Endothelial cell of umbilical vein (primary cell): ENCODE measurements around the gene A3GALT2. TPM values are rescaled to one million over a fixed set of nuclear protein-coding genes. Genes with fewer than 3 reads are reported as not detected.

ENCODE experiments used
- BruUV-seq: library from RNA; stranded (reverse); fragments of 400-500 nt; replicated peaks from 2 replicates; lab custom pipeline; 2021; lab: Mats Ljungman, UMichigan
- CTCF ChIA-PET: fragments of 300-600, 350-600 bp; sonication (Branson Sonifier 250); formaldehyde crosslinking; loops from one replicate; lab custom pipeline; 2021; ENCODE audit warnings: antibody characterized with exemption, inconsistent platforms; lab: Charles Lee
- POLR2A ChIA-PET: fragments of 300-600, 350-600 bp; sonication (Branson Sonifier 250); formaldehyde crosslinking; loops from one replicate; lab custom pipeline; 2021; ENCODE audit warnings: antibody characterized with exemption, inconsistent platforms; lab: Charles Lee
- DNase-seq: peaks from one replicate; pipeline ENCODE4 v3.0.0-alpha.2; 2011; ENCODE audit warnings: low read depth, low spot score
- FAIRE-seq: peaks from 2 replicates; lab custom pipeline; 2011; peaks lifted over from hg19 to GRCh38; lab: Jason Lieb, UNC
- H2AFZ ChIP-seq: 2 replicates; pipeline ENCODE4 v1.6.0; 2012; ENCODE audit warnings: low read depth, low read length, control low read depth, inconsistent platforms
- H3K27ac ChIP-seq: 2 replicates; pipeline ENCODE4 v1.5.1; 2011; ENCODE audit warnings: low read depth, mild to moderate bottlenecking, control low read depth, low read length, moderate library complexity; ENCODE audit not compliant: insufficient read depth
- H3K27me3 ChIP-seq, 2 experiments: 2 replicates each; pipeline versions ENCODE4 v1.6.0 to v1.6.1; 2011; ENCODE audit warnings: low read length in 2 of 2, mixed read lengths in 1 of 2; ENCODE audit not compliant: control insufficient read depth in 2 of 2, insufficient read depth in 2 of 2
- H3K36me3 ChIP-seq, 2 experiments: 2 replicates in 1 of 2; 3 replicates in 1 of 2; pipeline ENCODE4 v1.5.1; 2011; ENCODE audit warnings: low read length in 2 of 2, mild to moderate bottlenecking in 1 of 2, moderate library complexity in 1 of 2; ENCODE audit not compliant: control insufficient read depth in 2 of 2, insufficient read depth in 2 of 2; ENCODE audit errors: extremely low read depth in 1 of 2
- H3K4me1 ChIP-seq: 3 replicates; pipeline ENCODE4 v1.5.1; 2011; ENCODE audit warnings: mild to moderate bottlenecking, low read length; ENCODE audit not compliant: control insufficient read depth, insufficient read depth; ENCODE audit errors: extremely low read depth
- H3K4me2 ChIP-seq: 2 replicates; pipeline ENCODE4 v1.6.1; 2011; ENCODE audit warnings: low read length, control low read depth, mixed read lengths; ENCODE audit not compliant: insufficient read depth
- H3K4me3 ChIP-seq, 3 experiments: fragments of 200-600 bp in 1 of 3; sonication (generic), shearing (Covaris generic) in 1 of 3; replicated peaks in 1 of 3; 2 replicates each; pipeline ENCODE4 v1.5.1; 2011 to 2016; ENCODE audit warnings: control low read depth in 3 of 3, low read length in 3 of 3, mild to moderate bottlenecking in 2 of 3, inconsistent platforms in 1 of 3, low read depth in 1 of 3, moderate library complexity in 1 of 3; ENCODE audit not compliant: insufficient read depth in 1 of 3
- H3K79me2 ChIP-seq: 2 replicates; pipeline ENCODE4 v1.6.0; 2012; ENCODE audit warnings: low read length, inconsistent platforms; ENCODE audit not compliant: control insufficient read depth, insufficient read depth
- H3K9ac ChIP-seq: replicated peaks from 2 replicates; pipeline ENCODE3; 2011; ENCODE audit warnings: low read length, control low read depth; ENCODE audit not compliant: insufficient read depth; ENCODE audit errors: extremely low read depth
- H3K9me1 ChIP-seq: replicated peaks from 3 replicates; pipeline ENCODE4 v1.6.0; 2011; ENCODE audit warnings: mild to moderate bottlenecking, low read length; ENCODE audit not compliant: control insufficient read depth, insufficient read depth; ENCODE audit errors: extremely low read depth
- H3K9me3 ChIP-seq: replicated peaks from 2 replicates; pipeline ENCODE4 v1.5.1; 2012; ENCODE audit warnings: low read length, inconsistent platforms; ENCODE audit not compliant: control insufficient read depth, insufficient read depth
- H4K20me1 ChIP-seq: replicated peaks from 2 replicates; pipeline ENCODE3; 2011; ENCODE audit warnings: mild to moderate bottlenecking, low read length; ENCODE audit not compliant: control insufficient read depth, insufficient read depth; ENCODE audit errors: extremely low read depth
- EZH2 ChIP-seq: IDR thresholded peaks from 2 replicates; pipeline ENCODE4 v1.6.1; 2012; ENCODE audit warnings: borderline replicate concordance, low read depth, mild to moderate bottlenecking, moderate library complexity, low read length, inconsistent platforms; ENCODE audit not compliant: severe bottlenecking
- FOS ChIP-seq: IDR thresholded peaks from 2 replicates; pipeline ENCODE4 v1.6.1; 2011; ENCODE audit warnings: mild to moderate bottlenecking, low read length, moderate library complexity, borderline replicate concordance; ENCODE audit not compliant: insufficient read depth
- GATA2 ChIP-seq: IDR thresholded peaks from 2 replicates; pipeline ENCODE4 v1.7.0; 2011; ENCODE audit warnings: low read depth, mild to moderate bottlenecking, moderate library complexity, mixed read lengths, low read length; ENCODE audit not compliant: insufficient read length, insufficient read depth
- JUN ChIP-seq: IDR thresholded peaks from 2 replicates; pipeline ENCODE4 v1.6.1; 2011; ENCODE audit warnings: borderline replicate concordance, low read depth; ENCODE audit not compliant: insufficient read length, insufficient read depth
- MYC ChIP-seq: IDR thresholded peaks from one replicate; pipeline ENCODE4 v1.6.1; 2011; ENCODE audit warnings: mild to moderate bottlenecking, low read depth, low read length
- POLR2A ChIP-seq: IDR thresholded peaks from 2 replicates; pipeline ENCODE4 v1.6.1; 2012; ENCODE audit warnings: low read depth, mild to moderate bottlenecking, control low read depth, low read length
- POLR2AphosphoS5 ChIP-seq: IDR thresholded peaks from 2 replicates; pipeline ENCODE4 v1.6.1; 2012; ENCODE audit warnings: low read depth, mild to moderate bottlenecking, control low read depth, low read length, moderate library complexity; ENCODE audit not compliant: insufficient read depth
- dilution Hi-C: fragments of 300-500 bp; cut with MboI; formaldehyde crosslinking; loops from one replicate; pipeline ENCODE4 v1.15.0; 2019; ENCODE audit warnings: low sequenced_read_pairs; ENCODE audit not compliant: extremely low pct_ligation_motif_present
- intact Hi-C: fragments of 100-400 bp; cut with micrococcal nuclease; formaldehyde crosslinking; loops from one replicate; pipeline ENCODE4 v1.10.0; 2022
- polyA plus RNA-seq, 4 experiments: library from polyadenylated mRNA; depleted of rRNA in 3 of 4; stranded (reverse) in 3 of 4; unstranded in 1 of 4; fragments of >200 nt; gene quantifications; 2 replicates each; pipeline versions ENCODE4 v1.2.1 to v1.2.3, GENCODE V29; 2011 to 2012; ENCODE audit warnings: missing spikeins in 1 of 4
- total RNA-seq: library from RNA; stranded (reverse); gene quantifications from 2 replicates; pipeline ENCODE4 v1.2.3, GENCODE V29; 2021
- TF ChIP-seq, protein P1 (sequence below): IDR thresholded peaks from 2 replicates; pipeline ENCODE4 v1.6.1; 2011; ENCODE audit not compliant: insufficient read depth, insufficient read length
- TF ChIP-seq, protein P2 (sequence below), 2 donors: IDR thresholded peaks; 1 replicate in 1 of 2; 2 replicates in 1 of 2; pipeline ENCODE4 v1.5.1; 2011; ENCODE audit warnings: low read length in 2 of 2, mild to moderate bottlenecking in 2 of 2, moderate library complexity in 2 of 2, control low read depth in 1 of 2, inconsistent platforms in 1 of 2, low read depth in 1 of 2; ENCODE audit not compliant: insufficient read depth in 1 of 2; ENCODE audit errors: extremely low read depth in 1 of 2

A3GALT2 gene
- total and polyA plus RNA-seq, 2 donors (not counting 3 experiments of a cell fraction or from before 2014, with no cell fraction given): not detected

DNA sequence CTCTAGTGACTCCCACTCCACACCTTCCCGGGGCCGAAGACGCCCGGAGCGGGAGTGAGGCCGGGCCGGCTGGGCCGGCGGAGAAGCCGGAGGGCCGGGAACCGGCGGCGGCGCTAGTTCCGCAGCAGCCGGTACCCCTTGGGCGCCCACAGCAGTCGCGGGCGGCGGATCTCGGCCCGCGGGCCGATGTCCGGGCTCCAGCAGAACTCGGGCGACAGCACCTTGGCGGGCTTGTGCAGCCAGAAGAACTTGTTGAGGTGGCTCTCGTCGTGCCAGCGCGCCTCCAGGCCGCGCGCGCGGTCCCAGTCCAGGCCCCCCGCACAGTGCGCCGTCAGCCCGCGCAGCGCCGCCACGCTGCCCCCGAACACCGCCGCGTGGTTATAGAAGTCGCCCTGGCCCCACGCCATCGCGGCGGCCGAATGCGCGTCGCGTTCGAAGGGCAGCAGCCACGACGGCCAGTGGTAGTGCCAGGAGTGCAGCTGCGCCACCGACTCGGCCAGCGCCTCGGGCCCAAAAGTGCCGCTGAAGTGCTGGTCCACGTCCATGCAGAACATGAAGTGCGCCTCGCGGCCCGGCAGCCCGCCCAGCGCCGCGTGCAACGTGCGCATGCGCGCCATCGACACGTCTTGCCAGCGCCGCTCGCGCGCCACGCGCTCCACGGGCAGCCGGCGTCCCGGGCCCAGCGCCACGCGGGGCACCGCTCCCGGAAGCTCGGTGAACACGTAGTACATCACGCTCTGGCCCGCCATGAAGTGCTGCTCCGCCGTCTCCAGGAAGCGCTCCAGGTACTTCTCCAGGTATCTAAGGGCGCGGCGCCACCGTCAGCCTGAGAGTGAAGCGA is 14.0 kb downstream of the A3GALT2 start:
- dilution Hi-C loops (no loop called here), intact Hi-C loops (no loop called here)
- no peak overlapping the region for H3K27ac ChIP-seq
- H3K36me3 ChIP-seq: no peaks in the 10 kb centered on the region
- H3K79me2 ChIP-seq: no peaks in the 10 kb centered on the region
- no TSS peak for BruUV-seq
- POLR2A ChIA-PET: no interaction called here
- peaks cover 0 to 9% of the 10 kb centered on the region in 2 experiments for H3K27me3 ChIP-seq
- H3K9me1 ChIP-seq: no peaks in the 10 kb centered on the region
- no peaks in the 10 kb centered on the region for H3K9me3 ChIP-seq
- peak overlapping the region in 1 of 3 experiments; percentile 15 for H3K4me3 ChIP-seq
- H3K4me2 ChIP-seq: peak overlapping the region; percentile 35
- TF ChIP-seq GATA2 (no peak), MYC (no peak), FOS (no peak), POLR2A (no peak), POLR2AphosphoS5 (no peak), JUN (no peak), EZH2 (no peak)
- TF ChIP-seq, protein P1, sequence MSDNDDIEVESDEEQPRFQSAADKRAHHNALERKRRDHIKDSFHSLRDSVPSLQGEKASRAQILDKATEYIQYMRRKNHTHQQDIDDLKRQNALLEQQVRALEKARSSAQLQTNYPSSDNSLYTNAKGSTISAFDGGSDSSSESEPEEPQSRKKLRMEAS: no peak
- TF ChIP-seq, protein P2, sequence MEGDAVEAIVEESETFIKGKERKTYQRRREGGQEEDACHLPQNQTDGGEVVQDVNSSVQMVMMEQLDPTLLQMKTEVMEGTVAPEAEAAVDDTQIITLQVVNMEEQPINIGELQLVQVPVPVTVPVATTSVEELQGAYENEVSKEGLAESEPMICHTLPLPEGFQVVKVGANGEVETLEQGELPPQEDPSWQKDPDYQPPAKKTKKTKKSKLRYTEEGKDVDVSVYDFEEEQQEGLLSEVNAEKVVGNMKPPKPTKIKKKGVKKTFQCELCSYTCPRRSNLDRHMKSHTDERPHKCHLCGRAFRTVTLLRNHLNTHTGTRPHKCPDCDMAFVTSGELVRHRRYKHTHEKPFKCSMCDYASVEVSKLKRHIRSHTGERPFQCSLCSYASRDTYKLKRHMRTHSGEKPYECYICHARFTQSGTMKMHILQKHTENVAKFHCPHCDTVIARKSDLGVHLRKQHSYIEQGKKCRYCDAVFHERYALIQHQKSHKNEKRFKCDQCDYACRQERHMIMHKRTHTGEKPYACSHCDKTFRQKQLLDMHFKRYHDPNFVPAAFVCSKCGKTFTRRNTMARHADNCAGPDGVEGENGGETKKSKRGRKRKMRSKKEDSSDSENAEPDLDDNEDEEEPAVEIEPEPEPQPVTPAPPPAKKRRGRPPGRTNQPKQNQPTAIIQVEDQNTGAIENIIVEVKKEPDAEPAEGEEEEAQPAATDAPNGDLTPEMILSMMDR (IDR thresholded peaks at IDR 0.05; ENCODE audit: extremely low read depth in 1 of 2, insufficient read depth in 1 of 2, low read depth in 1 of 2, low read length in 2 of 2): no peak
- H4K20me1 ChIP-seq: no peaks in the 10 kb centered on the region
- no peak for FAIRE-seq
- H3K4me1 ChIP-seq: peaks cover 2% of the 10 kb centered on the region
- H3K9ac ChIP-seq: no peak overlapping the region
- CTCF ChIA-PET: interaction anchor here (2.3 kb wide), 1 partner anchor 11 kb away, joined by 16 read pairs; no protein-coding TSS in a partner anchor
- DNase-seq: peak; percentile 38
- peak overlapping the region; percentile 96 for H2AFZ ChIP-seq
